GM21360 (cell line): Measurements from ENCODE around the gene ERGIC2.
"Not testable (repeated sequence)": the region's sequence is repeated elsewhere in the genome, so short reads cannot be mapped to it uniquely, and the experiment has no call there.

Experiments
- ATAC-seq: cut with Tn5 transposase; IDR thresholded peaks from one replicate; pipeline ENCODE4 v1.9.1; 2021; ENCODE audit warnings: mild to moderate bottlenecking, moderate library complexity; ENCODE audit not compliant: unreplicated experiment

The ERGIC2 gene

GRCh38 chr12:29380536-29381523 lies at the start of gene ERGIC2:
ERGIC2 (minus strand) TSS chr12:29381172; CDS start chr12:29371633, 9,539 bp downstream.
- ATAC-seq, result peak; percentile 96

- ATAC-seq, result no peak
Observed at GRCh38 chr12:29430716-29431044, 49.7 kb upstream of the ERGIC2 start.

GRCh38 chr12:29429999-29430715 lies 49.2 kb upstream of the ERGIC2 start:
- no peak for ATAC-seq

GRCh38 chr12:29428633-29429032 lies 47.7 kb upstream of the ERGIC2 start:
- peak; percentile 68 for ATAC-seq

GRCh38 chr12:29427964-29428363 lies 47.0 kb upstream of the ERGIC2 start:
- peak; percentile 96 for ATAC-seq

GRCh38 chr12:29426498-29426897 lies 45.5 kb upstream of the ERGIC2 start:
- no peak for ATAC-seq

DNA sequence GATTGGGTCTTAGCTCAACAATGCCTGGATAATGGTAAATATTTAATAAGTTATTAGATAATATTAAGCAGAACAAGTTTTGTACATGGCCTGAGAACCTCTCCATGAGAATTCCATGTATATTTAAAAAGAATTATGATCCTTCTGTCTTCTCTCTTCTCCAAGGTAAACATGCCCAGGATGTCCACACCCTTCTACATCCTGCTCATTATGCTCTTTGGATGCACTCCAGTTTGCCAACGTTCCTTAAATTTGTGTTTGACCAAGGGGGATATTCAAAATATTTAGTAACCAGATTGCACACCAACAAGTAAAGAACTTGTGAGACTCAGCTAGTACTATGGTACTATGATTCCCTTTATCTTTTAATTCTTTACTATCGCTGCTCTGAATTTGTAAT lies 44.8 kb upstream of the ERGIC2 start:
- ATAC-seq, result no peak

- no peak for ATAC-seq
Observed at GRCh38 chr12:29416748-29417147, 35.8 kb upstream of the ERGIC2 start.

GRCh38 chr12:29415111-29415510 lies 34.1 kb upstream of the ERGIC2 start:
- ATAC-seq, result no peak

- no peak for ATAC-seq
Observed at GRCh38 chr12:29414368-29414767, 33.4 kb upstream of the ERGIC2 start.

- no peak for ATAC-seq
Observed at GRCh38 chr12:29405561-29405960, 24.6 kb upstream of the ERGIC2 start.

DNA sequence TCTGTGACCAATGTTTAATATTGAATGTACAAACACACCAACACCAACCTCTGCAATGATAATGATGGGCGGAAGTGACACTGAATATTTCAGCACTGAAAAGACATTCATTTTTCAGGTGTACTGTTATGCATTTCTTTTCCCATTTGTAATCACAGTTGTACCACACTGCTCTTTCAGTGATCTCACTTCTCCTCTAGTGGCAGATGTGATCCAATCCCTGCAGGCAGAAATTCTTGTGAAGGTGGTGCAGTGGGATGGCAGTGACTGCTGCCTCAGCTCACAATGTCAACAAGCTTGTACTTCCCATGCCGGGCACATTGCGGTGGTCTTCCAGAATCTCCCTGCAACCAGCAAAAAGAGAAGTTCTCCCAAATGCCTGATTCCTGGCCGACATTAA lies 23.0 kb upstream of the ERGIC2 start:
- ATAC-seq, result no peak

- ATAC-seq, result no peak
Observed at GRCh38 chr12:29402437-29402836, 21.5 kb upstream of the ERGIC2 start.

GRCh38 chr12:29398495-29398894 lies 17.5 kb upstream of the ERGIC2 start:
- peak; percentile 81 for ATAC-seq

- no peak for ATAC-seq
Observed at GRCh38 chr12:29396774-29397173, 15.8 kb upstream of the ERGIC2 start.

GRCh38 chr12:29395356-29395755 lies 14.4 kb upstream of the ERGIC2 start:
- no peak for ATAC-seq

DNA sequence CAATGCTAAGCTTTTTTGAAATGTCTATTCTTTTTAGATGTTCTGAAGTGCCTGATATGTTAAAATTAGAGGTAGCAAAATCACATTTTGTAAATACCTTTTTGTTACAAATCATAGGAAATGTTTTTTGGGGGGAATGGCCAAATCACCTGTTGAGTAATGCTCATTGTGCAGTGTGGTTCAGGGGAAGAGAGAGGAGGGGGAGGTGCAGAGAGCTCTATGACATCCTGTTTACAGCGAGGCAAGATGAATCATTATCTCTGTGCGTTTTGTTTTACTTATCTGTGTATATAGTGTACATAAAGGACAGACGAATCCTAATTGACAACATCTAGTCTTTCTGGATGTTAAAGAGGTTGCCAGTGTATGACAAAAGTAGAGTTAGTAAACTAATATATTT lies 9.4 kb upstream of the ERGIC2 start:
- ATAC-seq, result not testable (repeated sequence)

DNA sequence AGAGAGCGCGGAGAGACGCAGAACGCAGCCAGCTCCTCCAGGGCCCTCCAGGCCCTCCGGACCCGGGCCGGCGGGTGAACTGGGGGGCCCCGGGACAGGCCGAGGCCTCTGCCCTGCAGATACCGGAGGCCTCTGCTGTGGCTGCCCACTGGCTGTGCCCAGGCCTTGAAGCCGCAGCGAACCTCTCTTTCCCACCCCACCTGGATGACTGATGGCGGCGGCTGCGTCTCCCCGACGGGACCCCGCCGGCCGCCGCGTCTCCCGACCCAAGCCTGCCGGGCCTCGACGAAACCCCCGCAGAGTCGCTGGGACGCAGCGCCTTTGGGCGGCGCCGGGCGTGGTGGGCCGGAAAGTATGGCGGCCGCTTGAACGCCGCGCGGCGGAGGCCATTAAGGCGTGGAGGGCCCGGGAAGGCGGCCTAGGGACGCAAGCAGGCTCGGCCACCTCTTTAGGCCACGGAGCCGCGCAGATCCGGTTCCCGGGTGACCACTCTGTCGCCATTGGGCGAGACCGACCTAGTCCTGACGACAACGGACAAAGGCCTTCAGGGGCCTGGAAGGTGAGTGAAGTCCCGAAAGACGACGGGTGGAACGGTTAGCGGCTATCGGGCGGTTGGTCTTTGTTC lies 8.4 kb upstream of the ERGIC2 start:
- no peak for ATAC-seq

DNA sequence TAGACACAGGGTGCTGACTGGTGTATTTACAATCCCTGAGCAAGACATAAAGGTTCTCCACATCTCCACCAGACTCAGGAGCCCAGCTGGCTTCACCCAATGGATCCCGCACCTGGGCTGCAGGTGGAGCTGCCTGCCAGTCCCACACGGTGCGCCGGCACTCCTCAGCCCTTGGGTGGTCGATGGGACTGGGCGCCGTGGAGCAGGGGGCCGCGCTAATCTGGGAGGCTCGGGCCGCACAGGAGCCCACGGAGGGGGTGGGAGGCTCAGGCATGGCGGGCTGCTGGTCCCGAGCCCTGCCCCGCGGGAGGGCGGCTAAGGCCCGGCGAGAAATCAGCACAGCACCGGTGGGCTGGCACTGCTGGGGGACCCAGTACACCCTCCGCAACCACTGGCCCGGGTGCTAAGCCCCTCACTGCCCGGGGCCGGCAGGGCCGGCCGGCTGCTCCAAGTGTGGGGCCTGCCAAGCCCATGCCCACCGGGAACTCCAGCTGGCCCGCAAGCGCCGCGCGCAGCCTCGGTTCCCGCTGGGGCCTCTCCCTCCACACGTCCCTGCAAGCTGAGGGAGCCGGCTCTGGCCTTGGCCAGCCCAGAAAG lies 5.2 kb upstream of the ERGIC2 start:
- ATAC-seq, result not testable (repeated sequence)

GRCh38 chr12:29385194-29385593 lies 4.2 kb upstream of the ERGIC2 start:
- not testable (repeated sequence) for ATAC-seq

DNA sequence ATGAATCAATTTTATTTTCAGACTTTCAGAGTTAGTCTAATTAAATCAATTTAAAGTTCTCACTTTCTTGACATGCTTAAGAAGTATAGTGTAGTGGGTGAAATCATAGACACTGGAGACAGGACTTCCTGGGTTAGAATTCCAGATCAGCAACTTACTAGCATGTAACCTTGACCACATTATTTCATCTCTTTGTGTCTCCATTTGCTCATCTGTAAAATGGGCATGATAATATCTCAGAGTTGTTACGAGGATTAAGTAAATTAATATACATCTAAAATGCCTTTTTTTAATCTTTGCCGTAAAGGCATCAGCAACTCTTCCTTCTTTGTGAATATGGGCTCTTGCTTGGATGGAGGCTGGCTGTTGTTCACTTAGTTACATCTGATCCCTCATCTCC lies 1.3 kb upstream of the ERGIC2 start:
- ATAC-seq, result no peak
